Measurements from ENCODE around the gene SLC15A3. TPM values are rescaled to one million over a fixed set of nuclear protein-coding genes. Genes with fewer than 3 reads are reported as not detected.
A peak's percentile ranks its signal among the peaks of the same experiment; 100 is the strongest.

Gene SLC15A3
- total and polyA plus RNA-seq, 2 donors (not counting 1 experiment from before 2014, with no cell fraction given) = 10.5 to 29.9 TPM

DNA sequence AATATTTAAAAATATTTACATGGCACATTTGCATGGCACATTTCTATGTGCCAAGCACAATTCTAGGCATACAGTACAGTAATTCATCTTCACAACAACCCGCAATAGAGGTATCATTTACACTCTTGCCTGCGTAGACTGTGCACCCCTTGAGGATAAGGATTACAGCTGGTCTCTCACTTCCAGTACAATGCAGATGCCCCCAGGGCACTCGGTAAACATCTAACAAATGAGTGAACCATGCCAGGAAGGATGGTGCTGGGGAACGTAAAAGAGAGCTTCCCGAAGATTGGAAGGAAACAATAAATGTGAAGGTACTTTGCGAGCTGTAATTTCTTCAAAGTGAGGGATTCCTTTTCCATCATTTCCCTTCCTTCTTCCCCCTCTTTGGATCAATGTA is 46.9 kb downstream of the SLC15A3 start:
- peaks cover under 1% of the 10 kb centered on the region for H3K27me3 ChIP-seq (ENCODE audit: control insufficient read depth, insufficient read depth, low read length)
- H4K20me1 ChIP-seq (ENCODE audit: control insufficient read depth, extremely low read depth, insufficient read depth, low read length) = no peaks in the 10 kb centered on the region
- H3K79me2 ChIP-seq (ENCODE audit: control insufficient read depth, insufficient read depth, low read length) = peaks cover 32% of the 10 kb centered on the region
- peak overlapping the region; percentile 85 to 97 (median 96) for H3K4me3 ChIP-seq (replicated peaks in 1 of 4; ENCODE audit: control extremely low read depth in 1 of 4, insufficient read depth in 1 of 4, low read depth in 3 of 4, low read length in 4 of 4)
- TF ChIP-seq, protein P1, sequence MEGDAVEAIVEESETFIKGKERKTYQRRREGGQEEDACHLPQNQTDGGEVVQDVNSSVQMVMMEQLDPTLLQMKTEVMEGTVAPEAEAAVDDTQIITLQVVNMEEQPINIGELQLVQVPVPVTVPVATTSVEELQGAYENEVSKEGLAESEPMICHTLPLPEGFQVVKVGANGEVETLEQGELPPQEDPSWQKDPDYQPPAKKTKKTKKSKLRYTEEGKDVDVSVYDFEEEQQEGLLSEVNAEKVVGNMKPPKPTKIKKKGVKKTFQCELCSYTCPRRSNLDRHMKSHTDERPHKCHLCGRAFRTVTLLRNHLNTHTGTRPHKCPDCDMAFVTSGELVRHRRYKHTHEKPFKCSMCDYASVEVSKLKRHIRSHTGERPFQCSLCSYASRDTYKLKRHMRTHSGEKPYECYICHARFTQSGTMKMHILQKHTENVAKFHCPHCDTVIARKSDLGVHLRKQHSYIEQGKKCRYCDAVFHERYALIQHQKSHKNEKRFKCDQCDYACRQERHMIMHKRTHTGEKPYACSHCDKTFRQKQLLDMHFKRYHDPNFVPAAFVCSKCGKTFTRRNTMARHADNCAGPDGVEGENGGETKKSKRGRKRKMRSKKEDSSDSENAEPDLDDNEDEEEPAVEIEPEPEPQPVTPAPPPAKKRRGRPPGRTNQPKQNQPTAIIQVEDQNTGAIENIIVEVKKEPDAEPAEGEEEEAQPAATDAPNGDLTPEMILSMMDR (conservative IDR thresholded peaks at IDR 0.05 in 1 of 2, IDR thresholded peaks at IDR 0.05 in 1 of 2; ENCODE audit: low read depth in 1 of 2, low read length in 2 of 2) = no peak
- no peak for TF ChIP-seq EZH2 (IDR thresholded peaks at IDR 0.05; ENCODE audit: low read length, missing control alignments)
- DNase-seq (ENCODE audit: low read depth in 2 of 2) = no peak
- H3K9ac ChIP-seq (ENCODE audit: insufficient read depth, low read length) = peak overlapping the region; percentile 11
- peaks cover 3% of the 10 kb centered on the region for H3K4me1 ChIP-seq (ENCODE audit: control insufficient read depth, extremely low read depth, insufficient read depth, low read length)
- peak overlapping the region; percentile 87 for H3K27ac ChIP-seq (ENCODE audit: insufficient read depth, low read length)
- H3K9me3 ChIP-seq (ENCODE audit: control insufficient read depth, insufficient read depth, low read depth, low read length) = no peaks in the 10 kb centered on the region
- H3K36me3 ChIP-seq (ENCODE audit: control insufficient read depth, insufficient read depth, low read length) = peaks cover 4% of the 10 kb centered on the region
- peak overlapping the region; percentile 71 for H3K4me2 ChIP-seq (ENCODE audit: extremely low read depth, insufficient read depth, low read length)
- H2AFZ ChIP-seq (ENCODE audit: low read length) = no peak overlapping the region

DNA sequence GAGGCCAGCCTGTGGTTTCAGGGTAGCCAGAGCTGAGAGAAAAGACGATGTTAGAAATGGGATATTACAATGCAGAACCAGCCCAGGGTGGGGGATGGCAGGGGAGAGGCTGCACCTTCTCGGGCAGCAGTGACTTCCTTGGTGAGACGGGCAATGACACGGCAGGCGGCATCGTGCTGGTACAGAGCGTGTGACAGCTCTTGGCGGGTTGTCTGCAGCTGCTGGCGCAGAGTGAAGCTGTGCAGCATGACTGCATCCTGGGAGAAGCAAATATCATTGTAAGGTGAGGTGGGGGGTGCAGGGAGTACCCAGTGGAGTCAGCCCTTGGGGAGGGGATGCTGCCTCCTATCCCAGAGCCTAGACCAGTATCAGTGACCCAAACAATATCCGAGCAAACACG is 49.4 kb downstream of the SLC15A3 start:
- no peaks in the 10 kb centered on the region for H3K9me3 ChIP-seq (ENCODE audit: control insufficient read depth, insufficient read depth, low read depth, low read length)
- TF ChIP-seq EZH2 (IDR thresholded peaks at IDR 0.05; ENCODE audit: low read length, missing control alignments) = no peak
- TF ChIP-seq, protein P1 (conservative IDR thresholded peaks at IDR 0.05 in 1 of 2, IDR thresholded peaks at IDR 0.05 in 1 of 2; ENCODE audit: low read depth in 1 of 2, low read length in 2 of 2) = no peak
- no peak overlapping the region for H3K4me2 ChIP-seq (ENCODE audit: extremely low read depth, insufficient read depth, low read length)
- no peak overlapping the region for H2AFZ ChIP-seq (ENCODE audit: low read length)
- H3K27me3 ChIP-seq (ENCODE audit: control insufficient read depth, insufficient read depth, low read length) = no peaks in the 10 kb centered on the region
- no peaks in the 10 kb centered on the region for H4K20me1 ChIP-seq (ENCODE audit: control insufficient read depth, extremely low read depth, insufficient read depth, low read length)
- H3K4me1 ChIP-seq (ENCODE audit: control insufficient read depth, extremely low read depth, insufficient read depth, low read length) = peaks cover 3% of the 10 kb centered on the region
- H3K36me3 ChIP-seq (ENCODE audit: control insufficient read depth, insufficient read depth, low read length) = peaks cover 12% of the 10 kb centered on the region
- no peak overlapping the region for H3K9ac ChIP-seq (ENCODE audit: insufficient read depth, low read length)
- H3K4me3 ChIP-seq (replicated peaks in 1 of 4; ENCODE audit: control extremely low read depth in 1 of 4, insufficient read depth in 1 of 4, low read depth in 3 of 4, low read length in 4 of 4) = no peak overlapping the region
- no peak for DNase-seq (ENCODE audit: low read depth in 2 of 2)
- H3K79me2 ChIP-seq (ENCODE audit: control insufficient read depth, insufficient read depth, low read length) = peaks cover 32% of the 10 kb centered on the region
- no peak overlapping the region for H3K27ac ChIP-seq (ENCODE audit: insufficient read depth, low read length)

DNA sequence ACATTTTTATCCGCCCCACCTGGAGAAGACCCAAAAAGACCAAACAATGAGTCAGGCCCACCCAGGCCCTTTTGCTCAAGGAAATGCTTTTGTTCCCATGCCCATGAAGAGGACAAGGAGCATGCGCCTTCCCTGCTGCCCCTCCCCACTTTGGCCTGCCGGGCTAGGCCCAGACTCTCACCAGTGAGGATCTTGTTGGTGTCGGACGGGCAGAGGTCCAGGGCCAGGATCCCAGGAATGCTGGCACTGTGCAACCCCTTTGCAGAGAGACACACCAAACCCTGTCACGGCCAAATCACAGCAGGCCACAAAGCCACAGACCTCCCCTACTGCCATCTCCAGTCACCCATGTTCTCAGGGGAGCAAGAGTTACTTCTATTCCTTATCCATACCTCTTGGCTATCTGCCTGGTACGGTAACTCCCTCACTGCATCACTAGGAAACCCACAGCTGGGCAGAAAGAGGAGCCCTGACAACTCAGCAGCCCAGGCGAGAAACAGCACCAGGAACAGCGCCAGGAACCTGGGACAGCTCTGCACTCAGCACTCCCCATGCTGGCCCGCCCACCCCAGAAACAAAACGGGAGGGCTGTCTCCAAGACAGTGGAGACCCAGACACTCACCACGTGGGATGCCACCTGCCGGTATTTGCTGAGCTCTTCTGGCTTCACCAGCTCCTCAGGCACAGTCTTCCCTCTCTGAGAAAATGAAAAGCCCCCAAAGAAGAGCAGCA is 51.1 kb downstream of the SLC15A3 start:
- Histone ChIP-seq H3K36me3 (ENCODE audit: control insufficient read depth, insufficient read depth, low read length) (peaks cover 18% of the 10 kb centered on the region), H3K4me2 (ENCODE audit: extremely low read depth, insufficient read depth, low read length) (no peak overlapping the region), H3K4me1 (ENCODE audit: control insufficient read depth, extremely low read depth, insufficient read depth, low read length) (peaks cover 3% of the 10 kb centered on the region)

More for the DNA sequence above, 51.1 kb downstream of the SLC15A3 start:
- Histone ChIP-seq H3K27ac (ENCODE audit: insufficient read depth, low read length) (no peak overlapping the region), H2AFZ (ENCODE audit: low read length) (no peak overlapping the region), H3K9ac (ENCODE audit: insufficient read depth, low read length) (no peak overlapping the region), H3K79me2 (ENCODE audit: control insufficient read depth, insufficient read depth, low read length) (peaks cover 31% of the 10 kb centered on the region), H3K4me3 (replicated peaks in 1 of 4; ENCODE audit: control extremely low read depth in 1 of 4, insufficient read depth in 1 of 4, low read depth in 3 of 4, low read length in 4 of 4) (no peak overlapping the region), H3K27me3 (ENCODE audit: control insufficient read depth, insufficient read depth, low read length) (no peaks in the 10 kb centered on the region), H3K9me3 (ENCODE audit: control insufficient read depth, insufficient read depth, low read depth, low read length) (no peaks in the 10 kb centered on the region), H4K20me1 (ENCODE audit: control insufficient read depth, extremely low read depth, insufficient read depth, low read length) (no peaks in the 10 kb centered on the region)
- TF ChIP-seq, protein P1 (conservative IDR thresholded peaks at IDR 0.05 in 1 of 2, IDR thresholded peaks at IDR 0.05 in 1 of 2; ENCODE audit: low read depth in 1 of 2, low read length in 2 of 2) = no peak
- TF ChIP-seq EZH2 (IDR thresholded peaks at IDR 0.05; ENCODE audit: low read length, missing control alignments) = no peak
- DNase-seq (ENCODE audit: low read depth in 2 of 2) = no peak
